ENCODE measurements around the gene SLC15A5.

SLC15A5 gene

GRCh38 chr12:16224196-16224595 lies 53.3 kb downstream of the SLC15A5 start:
- DNase-seq (ENCODE audit: low spot score) (no peak), ATAC-seq (ENCODE audit: low read depth) (no peak)
- Histone ChIP-seq H3K36me3 (ENCODE audit: low read depth) (no peaks in the 10 kb centered on the region), H3K27ac (ENCODE audit: poor library complexity, severe bottlenecking) (no peak overlapping the region), H3K4me1 (ENCODE audit: insufficient read depth, poor library complexity, severe bottlenecking) (no peaks in the 10 kb centered on the region), H3K4me3 (ENCODE audit: severe bottlenecking) (no peak overlapping the region), H3K9me3 (ENCODE audit: severe bottlenecking) (no peaks in the 10 kb centered on the region), H3K27me3 (ENCODE audit: insufficient read depth, poor library complexity, severe bottlenecking) (no peaks in the 10 kb centered on the region)
- TF ChIP-seq, protein P1, sequence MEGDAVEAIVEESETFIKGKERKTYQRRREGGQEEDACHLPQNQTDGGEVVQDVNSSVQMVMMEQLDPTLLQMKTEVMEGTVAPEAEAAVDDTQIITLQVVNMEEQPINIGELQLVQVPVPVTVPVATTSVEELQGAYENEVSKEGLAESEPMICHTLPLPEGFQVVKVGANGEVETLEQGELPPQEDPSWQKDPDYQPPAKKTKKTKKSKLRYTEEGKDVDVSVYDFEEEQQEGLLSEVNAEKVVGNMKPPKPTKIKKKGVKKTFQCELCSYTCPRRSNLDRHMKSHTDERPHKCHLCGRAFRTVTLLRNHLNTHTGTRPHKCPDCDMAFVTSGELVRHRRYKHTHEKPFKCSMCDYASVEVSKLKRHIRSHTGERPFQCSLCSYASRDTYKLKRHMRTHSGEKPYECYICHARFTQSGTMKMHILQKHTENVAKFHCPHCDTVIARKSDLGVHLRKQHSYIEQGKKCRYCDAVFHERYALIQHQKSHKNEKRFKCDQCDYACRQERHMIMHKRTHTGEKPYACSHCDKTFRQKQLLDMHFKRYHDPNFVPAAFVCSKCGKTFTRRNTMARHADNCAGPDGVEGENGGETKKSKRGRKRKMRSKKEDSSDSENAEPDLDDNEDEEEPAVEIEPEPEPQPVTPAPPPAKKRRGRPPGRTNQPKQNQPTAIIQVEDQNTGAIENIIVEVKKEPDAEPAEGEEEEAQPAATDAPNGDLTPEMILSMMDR (IDR thresholded peaks at IDR 0.05; ENCODE audit: poor library complexity, severe bottlenecking): no peak

- no peak for ATAC-seq (ENCODE audit: low read depth)
- no peaks in the 10 kb centered on the region for H3K4me1 ChIP-seq (ENCODE audit: insufficient read depth, poor library complexity, severe bottlenecking)
- TF ChIP-seq, protein P1 (IDR thresholded peaks at IDR 0.05; ENCODE audit: poor library complexity, severe bottlenecking): no peak
Measured at GRCh38 chr12:16221776-16222175, 55.7 kb downstream of the SLC15A5 start.

GRCh38 chr12:16220120-16220519 lies 57.4 kb downstream of the SLC15A5 start:
- TF ChIP-seq, protein P1 (IDR thresholded peaks at IDR 0.05; ENCODE audit: poor library complexity, severe bottlenecking): no peak
- no peaks in the 10 kb centered on the region for H3K4me1 ChIP-seq (ENCODE audit: insufficient read depth, poor library complexity, severe bottlenecking)
- H3K27me3 ChIP-seq (ENCODE audit: insufficient read depth, poor library complexity, severe bottlenecking): no peaks in the 10 kb centered on the region
- H3K4me3 ChIP-seq (ENCODE audit: severe bottlenecking): no peak overlapping the region
- ATAC-seq (ENCODE audit: low read depth): no peak
- no peaks in the 10 kb centered on the region for H3K36me3 ChIP-seq (ENCODE audit: low read depth)
- H3K27ac ChIP-seq (ENCODE audit: poor library complexity, severe bottlenecking): no peak overlapping the region
- no peaks in the 10 kb centered on the region for H3K9me3 ChIP-seq (ENCODE audit: severe bottlenecking)
- no peak for DNase-seq (ENCODE audit: low spot score)

More at GRCh38 chr12:16221776-16222175, 55.7 kb downstream of the SLC15A5 start:
- no peaks in the 10 kb centered on the region for H3K36me3 ChIP-seq (ENCODE audit: low read depth)
- no peak overlapping the region for H3K27ac ChIP-seq (ENCODE audit: poor library complexity, severe bottlenecking)
- H3K4me3 ChIP-seq (ENCODE audit: severe bottlenecking): no peak overlapping the region
- DNase-seq (ENCODE audit: low spot score): no peak
- no peaks in the 10 kb centered on the region for H3K9me3 ChIP-seq (ENCODE audit: severe bottlenecking)
- H3K27me3 ChIP-seq (ENCODE audit: insufficient read depth, poor library complexity, severe bottlenecking): no peaks in the 10 kb centered on the region

DNA sequence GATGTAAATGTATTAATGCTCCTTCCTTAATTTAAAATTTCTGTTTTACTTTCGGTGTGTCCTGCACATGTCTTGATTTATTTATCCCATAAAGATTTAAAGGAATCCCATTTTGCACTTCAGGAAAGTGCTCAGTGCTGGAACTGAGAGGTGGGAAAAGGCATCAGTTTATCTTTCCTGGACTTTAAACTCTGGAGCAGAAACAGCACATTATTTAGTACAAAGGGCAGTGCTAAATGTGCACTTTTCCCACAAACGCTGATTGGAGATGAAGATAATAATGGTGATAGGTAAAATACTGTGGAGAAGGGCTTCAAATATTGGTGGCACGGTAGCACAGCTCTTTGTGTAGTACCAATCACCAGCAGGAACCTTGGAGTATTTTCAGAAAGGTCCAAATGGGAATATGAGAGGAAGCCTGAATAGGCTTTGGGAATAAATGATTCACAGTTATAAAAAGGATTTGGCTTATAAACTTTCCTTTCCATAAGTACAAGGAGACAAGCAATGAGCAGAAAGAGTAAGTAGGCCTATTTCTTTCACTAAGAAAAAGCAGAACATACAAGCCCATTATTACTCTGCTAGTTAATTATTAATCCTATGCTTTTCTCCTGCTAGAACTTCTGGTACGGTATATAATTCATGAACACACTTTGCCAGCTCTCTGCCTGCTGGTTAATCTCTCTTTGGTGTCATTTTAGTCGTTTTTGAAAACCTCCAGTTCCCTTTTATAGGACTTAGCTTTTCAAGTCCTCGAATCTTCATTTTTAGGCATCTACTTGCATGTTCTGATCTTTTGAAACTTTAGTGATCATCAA lies 58.3 kb downstream of the SLC15A5 start:
- Histone ChIP-seq H3K27ac (ENCODE audit: poor library complexity, severe bottlenecking) (no peak overlapping the region), H3K4me3 (ENCODE audit: severe bottlenecking) (no peak overlapping the region), H3K9me3 (ENCODE audit: severe bottlenecking) (no peaks in the 10 kb centered on the region), H3K36me3 (ENCODE audit: low read depth) (no peaks in the 10 kb centered on the region), H3K4me1 (ENCODE audit: insufficient read depth, poor library complexity, severe bottlenecking) (no peaks in the 10 kb centered on the region), H3K27me3 (ENCODE audit: insufficient read depth, poor library complexity, severe bottlenecking) (no peaks in the 10 kb centered on the region)
- no peak for ATAC-seq (ENCODE audit: low read depth)
- TF ChIP-seq, protein P1 (IDR thresholded peaks at IDR 0.05; ENCODE audit: poor library complexity, severe bottlenecking): no peak
- no peak for DNase-seq (ENCODE audit: low spot score)

DNA sequence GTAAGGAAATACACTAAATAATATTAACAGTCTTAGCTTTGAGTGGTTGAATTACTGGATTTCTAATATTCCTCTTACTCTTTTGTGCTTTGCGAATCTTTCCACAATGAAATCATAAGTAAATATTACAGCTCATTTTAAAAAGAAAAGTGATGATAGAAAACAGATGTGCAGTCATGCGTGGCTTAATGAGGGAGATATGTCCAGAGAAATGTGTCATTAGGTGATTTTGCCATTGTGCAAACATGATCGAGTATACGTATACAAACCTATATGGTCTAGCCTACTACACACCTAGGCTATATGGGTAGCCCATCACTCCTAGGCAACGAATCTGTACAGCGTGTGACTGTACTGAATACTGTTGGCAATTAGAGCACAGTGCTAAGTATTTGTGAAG lies 59.3 kb downstream of the SLC15A5 start:
- no peaks in the 10 kb centered on the region for H3K9me3 ChIP-seq (ENCODE audit: severe bottlenecking)
- no peaks in the 10 kb centered on the region for H3K27me3 ChIP-seq (ENCODE audit: insufficient read depth, poor library complexity, severe bottlenecking)
- TF ChIP-seq, protein P1 (IDR thresholded peaks at IDR 0.05; ENCODE audit: poor library complexity, severe bottlenecking): no peak
- ATAC-seq (ENCODE audit: low read depth): no peak
- DNase-seq (ENCODE audit: low spot score): no peak
- no peak overlapping the region for H3K4me3 ChIP-seq (ENCODE audit: severe bottlenecking)
- no peaks in the 10 kb centered on the region for H3K4me1 ChIP-seq (ENCODE audit: insufficient read depth, poor library complexity, severe bottlenecking)
- H3K36me3 ChIP-seq (ENCODE audit: low read depth): no peaks in the 10 kb centered on the region
- H3K27ac ChIP-seq (ENCODE audit: poor library complexity, severe bottlenecking): no peak overlapping the region
